NCI-H2107 treated with DMSO at 0.1 percent for 48 hours (cell line): Measurements from ENCODE around the gene PINK1.
"Not testable (repeated sequence)": the region's sequence is repeated elsewhere in the genome, so short reads cannot be mapped to it uniquely, and the experiment has no call there.

ENCODE experiments used
- DNase-seq: peaks from one replicate; lab custom pipeline; 2025; ENCODE audit not compliant: unreplicated experiment; lab: John Stamatoyannopoulos, UW

PINK1 gene

GRCh38 chr1:20633190-20634064, at the start of gene PINK1:
Gene PINK1 (plus strand): TSS chr1:20633458. CDS start chr1:20633549, 91 bp downstream.
- DNase-seq: peak; percentile 28

DNA sequence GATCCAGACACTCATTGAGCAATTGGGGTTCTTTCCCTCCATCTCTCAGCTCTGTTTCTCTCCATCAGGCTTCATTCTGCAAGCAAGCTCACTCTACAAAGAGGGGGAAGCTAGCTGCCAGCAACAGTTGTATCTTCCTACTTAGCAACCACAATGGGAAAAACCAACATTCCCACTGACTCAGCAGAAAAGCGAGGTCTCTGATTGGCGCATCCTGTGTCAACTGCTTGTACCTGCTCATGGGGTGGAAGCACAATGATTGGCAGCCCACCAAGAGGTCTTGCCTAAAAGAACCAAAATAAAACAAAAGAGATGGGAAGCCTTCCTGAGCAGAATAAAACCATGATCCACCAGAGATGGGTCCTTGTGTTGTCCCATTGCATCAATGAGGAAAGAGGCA, 48.4 kb upstream of the PINK1 start:
- no peak for DNase-seq

DNA sequence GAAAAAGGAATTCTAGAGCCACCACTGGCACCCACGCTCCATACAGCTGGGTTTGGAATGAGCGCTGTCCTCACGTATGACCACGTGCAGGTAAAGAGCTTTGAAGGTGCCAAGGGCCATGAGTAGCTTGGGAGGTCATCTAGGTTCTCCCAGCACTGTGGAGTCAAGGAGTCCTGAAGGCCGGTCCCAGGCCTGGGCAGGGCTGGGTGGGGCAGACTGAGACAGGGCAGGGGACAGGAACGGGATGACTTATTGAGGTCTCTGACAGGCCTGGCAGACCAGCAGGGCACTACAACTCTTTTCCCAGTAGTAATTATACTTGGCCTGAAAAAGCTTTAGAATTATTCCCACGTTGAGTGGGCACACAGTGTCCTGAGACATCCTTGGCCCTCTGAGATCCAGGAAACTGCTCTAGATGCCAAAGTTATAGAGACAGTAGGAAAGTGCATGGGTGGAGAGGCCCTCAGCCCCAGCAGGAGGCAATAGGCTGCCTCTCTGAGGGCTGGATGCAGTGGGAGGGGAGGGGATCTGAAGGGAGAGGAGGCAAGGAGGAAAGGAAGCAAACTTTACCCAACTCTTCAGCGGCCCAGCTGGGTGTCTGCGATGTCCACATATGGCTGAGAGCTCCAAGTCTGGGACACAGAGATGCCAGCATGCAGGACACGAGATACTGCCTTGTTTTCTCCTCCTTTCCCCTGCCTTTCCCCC, 46.2 kb upstream of the PINK1 start:
- no peak for DNase-seq

- DNase-seq: no peak
Observed at GRCh38 chr1:20587661-20588053, 45.6 kb upstream of the PINK1 start.

DNA sequence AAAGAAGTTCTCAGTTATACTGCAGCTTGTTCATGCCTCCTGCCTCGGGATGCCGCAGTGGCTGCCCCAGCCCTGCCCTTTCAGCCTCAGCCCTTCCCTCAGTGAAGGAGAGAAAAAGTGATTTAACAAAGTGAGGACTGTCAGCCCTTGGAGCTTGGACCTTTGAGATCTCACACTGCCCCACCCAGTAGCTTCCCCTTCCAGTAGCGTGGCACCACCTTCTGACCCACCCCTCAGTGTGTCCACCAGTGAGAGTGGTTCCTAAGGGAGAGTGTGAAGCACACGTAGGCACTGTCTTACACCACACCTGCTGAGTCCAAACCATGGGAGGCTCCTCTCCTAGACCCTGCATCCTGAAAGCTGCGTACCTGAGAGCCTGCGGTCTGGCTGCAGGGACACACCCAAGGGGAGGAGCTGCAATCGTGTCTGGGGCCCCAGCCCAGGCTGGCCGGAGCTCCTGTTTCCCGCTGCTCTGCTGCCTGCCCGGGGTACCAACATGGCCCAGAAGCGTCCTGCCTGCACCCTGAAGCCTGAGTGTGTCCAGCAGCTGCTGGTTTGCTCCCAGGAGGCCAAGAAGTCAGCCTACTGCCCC, 44.5 kb upstream of the PINK1 start, which contains the start of gene CDA:
TSS of gene CDA (plus strand) at position 464 of the 592 bp plus-strand sequence. CDS start at position 497, 33 bp downstream.
- DNase-seq: no peak

- no peak for DNase-seq
Observed at GRCh38 chr1:20589331-20590278, 43.7 kb upstream of the PINK1 start.

GRCh38 chr1:20590306-20590777, 42.9 kb upstream of the PINK1 start:
- no peak for DNase-seq

DNA sequence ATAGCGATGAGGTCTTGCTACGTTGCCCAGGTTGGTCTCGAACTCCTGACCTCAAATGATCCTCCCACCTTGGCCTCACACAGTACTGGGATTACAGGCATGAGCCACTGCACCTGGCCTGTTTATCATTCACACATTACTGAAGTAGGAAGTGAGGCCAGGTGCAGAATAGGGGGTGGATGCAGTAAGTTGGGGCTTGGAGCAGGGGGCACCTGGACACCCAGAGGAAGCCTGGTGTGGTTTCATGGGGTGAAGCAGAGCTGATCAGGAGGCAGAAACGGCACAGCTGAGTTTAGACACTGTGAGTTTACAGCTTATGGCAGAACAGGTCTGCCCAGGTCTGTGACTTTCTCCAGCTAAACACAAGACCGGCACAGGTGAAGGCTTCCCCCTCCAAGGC, 39.5 kb upstream of the PINK1 start:
- no peak for DNase-seq

- no peak for DNase-seq
Observed at GRCh38 chr1:20594746-20595145, 38.5 kb upstream of the PINK1 start.

DNA sequence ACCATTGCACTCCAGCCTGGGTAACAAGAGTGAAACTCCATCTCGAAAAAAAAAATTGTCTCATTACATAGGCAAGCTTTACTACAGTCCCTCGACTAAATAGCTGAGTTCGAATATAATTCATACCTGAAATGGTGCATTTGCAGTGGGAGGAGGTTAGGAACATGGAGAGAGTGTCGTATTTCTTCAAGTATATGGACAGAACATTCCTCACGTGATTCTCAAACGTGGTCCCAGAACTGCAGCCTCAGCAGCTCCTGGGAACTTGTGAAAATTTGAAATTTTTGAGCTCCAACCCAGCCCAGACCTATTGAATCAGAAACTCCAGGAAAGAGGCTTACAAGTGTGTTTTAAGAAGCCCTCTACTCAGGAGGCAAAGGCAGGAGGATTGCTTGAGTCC, 37.2 kb upstream of the PINK1 start:
- no peak for DNase-seq

DNA sequence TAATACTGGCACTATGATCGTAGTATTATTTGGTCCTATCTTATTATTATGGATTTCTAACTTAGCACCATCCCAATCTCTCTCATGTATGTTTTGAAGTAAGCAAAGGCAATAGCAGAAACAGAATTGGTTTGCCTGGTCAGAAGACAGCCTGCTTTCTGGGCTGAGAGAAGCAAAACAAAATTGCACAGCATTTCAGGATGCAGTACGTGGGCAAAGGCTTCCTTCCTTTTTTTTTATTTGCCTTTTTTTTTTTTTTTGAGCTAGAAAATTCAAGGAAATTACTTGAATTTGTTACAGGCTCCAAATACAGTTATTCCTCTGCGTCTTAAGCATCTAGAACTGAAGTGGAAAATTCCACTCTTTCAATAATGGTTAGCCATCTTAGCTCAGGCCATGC, 35.6 kb upstream of the PINK1 start:
- DNase-seq: no peak

- no peak for DNase-seq
Observed at GRCh38 chr1:20600156-20600555, 33.1 kb upstream of the PINK1 start.

GRCh38 chr1:20601129-20601825, 32.0 kb upstream of the PINK1 start:
- DNase-seq: no peak

DNA sequence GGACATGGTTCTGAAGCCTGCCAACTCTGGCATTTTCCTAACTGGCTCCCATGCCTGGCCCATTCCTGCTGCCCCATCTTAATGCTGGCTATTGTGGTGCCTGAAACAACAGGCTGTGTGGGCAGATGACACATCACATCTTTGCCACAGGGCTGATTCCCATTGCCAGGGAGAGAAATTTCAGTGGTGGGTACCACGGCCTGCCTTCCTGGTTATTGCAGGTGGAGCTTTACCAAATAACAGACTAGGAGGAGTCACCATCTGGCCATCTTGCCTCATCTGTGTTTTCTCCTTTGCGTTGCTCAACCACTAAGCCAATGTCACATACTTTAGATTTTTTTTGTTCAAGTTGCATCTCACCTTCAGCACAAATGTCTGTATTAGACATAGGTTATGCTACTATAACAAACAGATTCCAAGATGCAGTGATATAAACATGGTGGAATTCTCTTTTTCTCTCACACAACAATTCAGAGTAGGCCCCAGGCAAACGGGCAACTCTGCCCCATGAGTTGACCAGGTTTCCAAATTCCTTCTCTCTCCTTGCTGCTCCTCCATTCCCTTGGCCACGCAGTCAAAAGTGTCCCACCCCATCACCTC, 30.3 kb upstream of the PINK1 start:
- DNase-seq: no peak

DNA sequence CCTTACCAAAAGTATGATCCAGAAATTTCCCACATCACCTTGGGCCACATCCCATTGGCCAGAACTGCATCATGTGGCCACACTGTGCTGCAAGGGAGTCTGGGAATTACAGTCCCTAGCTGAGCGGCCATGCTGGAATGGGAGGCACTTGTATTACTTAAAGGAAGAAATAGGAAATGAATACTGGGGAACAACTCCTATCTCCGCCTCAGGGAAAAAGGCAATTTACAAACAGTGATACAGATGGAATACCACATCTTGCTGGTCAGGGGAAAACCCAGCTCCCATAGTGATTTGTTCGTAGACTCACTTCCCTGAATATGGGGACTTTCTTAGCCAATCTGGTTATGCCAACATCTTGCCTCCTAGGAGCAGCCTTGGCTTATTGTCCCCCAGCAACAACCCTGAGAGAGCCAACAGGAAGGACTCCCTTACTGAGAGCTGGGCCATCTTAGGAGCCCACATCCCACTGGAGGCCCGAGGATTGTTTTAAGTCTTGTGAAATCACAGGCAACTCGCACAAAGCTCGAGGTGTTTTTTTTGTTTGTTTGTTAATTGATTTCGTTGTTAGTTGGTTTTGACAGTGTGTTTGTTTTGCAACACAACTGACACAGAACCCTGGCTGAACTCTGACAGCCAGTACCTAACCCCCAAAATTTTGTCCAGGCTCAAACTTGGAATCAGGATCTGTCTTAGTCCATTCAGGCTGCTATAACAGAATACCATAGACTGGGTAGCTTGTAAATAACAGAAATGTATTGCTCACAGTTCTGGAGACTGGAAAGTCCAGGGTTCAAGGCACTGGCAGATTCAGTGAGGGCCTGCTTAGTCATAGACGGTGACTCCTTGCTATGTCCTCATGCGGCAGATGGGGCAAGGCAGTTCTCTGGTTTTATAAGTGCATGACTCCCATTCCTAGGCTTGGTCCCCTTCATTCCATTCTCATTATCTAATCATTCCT, 29.5 kb upstream of the PINK1 start:
- DNase-seq: no peak

DNA sequence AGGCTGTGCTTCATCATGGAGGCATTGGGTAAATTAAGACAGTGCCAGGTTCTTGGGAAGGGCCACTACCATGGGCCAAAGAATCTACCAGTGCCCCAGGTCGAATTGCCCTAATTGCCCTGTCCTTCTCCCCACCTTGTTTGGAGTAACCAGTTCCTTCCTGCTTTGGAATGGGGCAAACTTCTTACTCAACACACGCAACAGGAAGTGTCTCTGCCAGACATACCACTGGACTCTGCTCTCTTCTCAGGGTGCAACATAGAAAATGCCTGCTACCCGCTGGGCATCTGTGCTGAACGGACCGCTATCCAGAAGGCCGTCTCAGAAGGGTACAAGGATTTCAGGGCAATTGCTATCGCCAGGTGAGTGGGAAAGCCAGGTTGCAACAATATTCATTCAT, 28.6 kb upstream of the PINK1 start:
- DNase-seq: no peak

DNA sequence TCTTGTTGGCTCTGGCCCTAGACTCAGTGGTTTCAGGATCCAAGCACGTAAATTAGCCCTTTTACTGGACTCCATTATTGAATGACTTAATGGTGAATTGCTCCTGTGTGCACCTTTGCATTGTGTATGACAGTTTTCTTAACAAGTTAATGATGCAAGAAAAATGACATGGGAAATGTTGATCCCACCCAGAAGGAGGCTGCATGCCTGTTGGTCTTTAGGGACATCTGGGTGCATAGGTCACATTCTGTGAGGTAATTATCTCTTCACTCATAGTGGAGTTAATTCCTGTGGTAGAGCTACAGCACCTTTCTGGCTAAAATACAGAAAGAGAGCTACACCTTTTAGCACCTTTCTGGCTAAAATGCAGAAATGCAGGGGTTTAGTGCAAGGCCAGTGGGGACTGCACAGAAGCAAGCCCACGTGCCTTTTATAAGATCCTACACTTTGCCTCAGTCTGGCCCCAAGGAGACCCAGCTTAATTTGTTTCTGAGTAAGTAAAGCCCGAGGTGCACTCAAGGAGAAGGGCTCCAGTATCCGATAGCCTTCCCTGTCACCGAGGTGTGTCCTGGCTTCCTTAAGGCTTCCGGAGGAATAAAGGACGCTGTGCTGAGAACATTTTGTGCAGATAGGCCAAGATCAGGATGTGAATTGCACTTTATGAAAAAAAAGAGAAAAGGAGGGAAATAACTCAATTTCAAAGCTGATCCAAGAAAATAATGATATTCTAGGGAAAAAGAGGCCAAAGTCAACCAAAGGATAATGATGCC, 26.3 kb upstream of the PINK1 start:
- DNase-seq: not testable (repeated sequence)

GRCh38 chr1:20609541-20609940, 23.7 kb upstream of the PINK1 start:
- no peak for DNase-seq
